ENCODE measurements around the gene SLC15A4.
"Not testable (repeated sequence)": the region's sequence is repeated elsewhere in the genome, so short reads cannot be mapped to it uniquely, and the experiment has no call there.

Gene SLC15A4

GRCh38 chr12:128823916-128824839, at the start of gene SLC15A4:
Gene SLC15A4 (minus strand): TSS chr12:128823958. CDS start chr12:128823943, 15 bp downstream.
- DNase-seq (ENCODE audit: low read depth in 2 of 2): peak; percentile 86 to 93

- no peak for DNase-seq (ENCODE audit: low read depth in 2 of 2)
Observed at GRCh38 chr12:128872303-128872702, 48.5 kb upstream of the SLC15A4 start.

GRCh38 chr12:128871516-128871892, 47.7 kb upstream of the SLC15A4 start:
- DNase-seq (ENCODE audit: low read depth in 2 of 2): no peak

GRCh38 chr12:128867466-128867865, 43.7 kb upstream of the SLC15A4 start:
- no peak for DNase-seq (ENCODE audit: low read depth in 2 of 2)

GRCh38 chr12:128864516-128865186, 40.9 kb upstream of the SLC15A4 start:
- DNase-seq (ENCODE audit: low read depth in 2 of 2): no peak

GRCh38 chr12:128863957-128864356, 40.2 kb upstream of the SLC15A4 start:
- no peak for DNase-seq (ENCODE audit: low read depth in 2 of 2)

GRCh38 chr12:128861226-128862016, 37.7 kb upstream of the SLC15A4 start:
- DNase-seq (ENCODE audit: low read depth in 2 of 2): no peak

- no peak for DNase-seq (ENCODE audit: low read depth in 2 of 2)
Observed at GRCh38 chr12:128859311-128859710, 35.6 kb upstream of the SLC15A4 start.

- DNase-seq (ENCODE audit: low read depth in 2 of 2): no peak
Observed at GRCh38 chr12:128857133-128857763, 33.5 kb upstream of the SLC15A4 start.

- no peak for DNase-seq (ENCODE audit: low read depth in 2 of 2)
Observed at GRCh38 chr12:128856791-128857078, 33.0 kb upstream of the SLC15A4 start.

GRCh38 chr12:128856035-128856790, 32.5 kb upstream of the SLC15A4 start:
- no peak for DNase-seq (ENCODE audit: low read depth in 2 of 2)

- no peak for DNase-seq (ENCODE audit: low read depth in 2 of 2)
Observed at GRCh38 chr12:128853600-128854197, 29.9 kb upstream of the SLC15A4 start.

GRCh38 chr12:128852885-128853599, 29.3 kb upstream of the SLC15A4 start, which contains the start of gene GLT1D1:
Gene GLT1D1 (plus strand): TSS chr12:128853478. CDS start chr12:128853582, 104 bp downstream.
- no peak for DNase-seq (ENCODE audit: low read depth in 2 of 2)

- no peak for DNase-seq (ENCODE audit: low read depth in 2 of 2)
Observed at GRCh38 chr12:128852026-128852698, 28.4 kb upstream of the SLC15A4 start.

- not testable (repeated sequence) for DNase-seq (ENCODE audit: low read depth in 2 of 2)
Observed at GRCh38 chr12:128851429-128851828, 27.7 kb upstream of the SLC15A4 start.

- DNase-seq (ENCODE audit: low read depth in 2 of 2): no peak
Observed at GRCh38 chr12:128850400-128850799, 26.6 kb upstream of the SLC15A4 start.

- not testable (repeated sequence) for DNase-seq (ENCODE audit: low read depth in 2 of 2)
Observed at GRCh38 chr12:128849806-128850205, 26.0 kb upstream of the SLC15A4 start.

GRCh38 chr12:128848371-128848770, 24.6 kb upstream of the SLC15A4 start:
- DNase-seq (ENCODE audit: low read depth in 2 of 2): no peak

GRCh38 chr12:128846671-128847070, 22.9 kb upstream of the SLC15A4 start:
- not testable (repeated sequence) for DNase-seq (ENCODE audit: low read depth in 2 of 2)

Measured in stimulated activated CD8-positive, alpha-beta memory T cell treated with anti-CD3 and anti-CD28 coated beads, Interleukin-7, amount 100 ng/mL, for 4 hours (primary cell).